Stimulated activated naive B cell treated with anti-CD40 and anti-IgM and Interleukin-4, amounts not matched to agents 10 μg/mL and 1 μg/mL and 100 μg/mL, for 72 hours (primary cell): ENCODE results near the gene SHROOM1.

Experiments
- ATAC-seq, 2 donors: fragments of 150-1000 bp; cut with Tn5 transposase; replicated peaks; 2 replicates each; pipeline ENCODE4 v1.10.0; 2021; ENCODE audit warnings: moderate library complexity in 1 of 2
- DNase-seq: peaks from one replicate; pipeline ENCODE4 v3.0.0; 2021
- H3K27ac Mint-ChIP-seq: one replicate; pipeline ENCODE4 v1.8.0; 2022; ENCODE audit warnings: mild to moderate bottlenecking, mixed read lengths
- H3K27me3 Mint-ChIP-seq, 2 donors: one replicate each; pipeline ENCODE4 v1.8.0; 2022; ENCODE audit warnings: mixed read lengths in 2 of 2
- H3K36me3 Mint-ChIP-seq, 2 donors: one replicate each; pipeline ENCODE4 v1.8.0; 2022; ENCODE audit warnings: mixed read lengths in 2 of 2, mild to moderate bottlenecking in 1 of 2
- H3K4me1 Mint-ChIP-seq, 2 donors: one replicate each; pipeline ENCODE4 v1.8.0; 2022; ENCODE audit warnings: mixed read lengths in 2 of 2, mild to moderate bottlenecking in 1 of 2
- H3K4me3 Mint-ChIP-seq, 2 donors: one replicate each; pipeline ENCODE4 v1.8.0; 2022; ENCODE audit warnings: mild to moderate bottlenecking in 2 of 2, mixed read lengths in 2 of 2, moderate library complexity in 1 of 2
- H3K9me3 Mint-ChIP-seq, 2 donors: one replicate each; pipeline ENCODE4 v1.8.0; 2022; ENCODE audit warnings: mixed read lengths in 2 of 2, mild to moderate bottlenecking in 1 of 2

The SHROOM1 gene

GRCh38 chr5:132825033-132825833 is 5.2 kb downstream of the SHROOM1 start:
- peak overlapping the region; percentile 56 for H3K27ac Mint-ChIP-seq
- H3K27me3 Mint-ChIP-seq: peaks cover 53 to 90% of the 10 kb centered on the region in 2 donors
- no peaks in the 10 kb centered on the region for H3K36me3 Mint-ChIP-seq
- DNase-seq: no peak
- no peaks in the 10 kb centered on the region for H3K9me3 Mint-ChIP-seq
- ATAC-seq: peak; percentile 8 to 11
- peak overlapping the region in 1 of 2 donors; percentile 69 for H3K4me3 Mint-ChIP-seq
- H3K4me1 Mint-ChIP-seq: peaks cover 8 to 38% of the 10 kb centered on the region in 2 donors

DNA sequence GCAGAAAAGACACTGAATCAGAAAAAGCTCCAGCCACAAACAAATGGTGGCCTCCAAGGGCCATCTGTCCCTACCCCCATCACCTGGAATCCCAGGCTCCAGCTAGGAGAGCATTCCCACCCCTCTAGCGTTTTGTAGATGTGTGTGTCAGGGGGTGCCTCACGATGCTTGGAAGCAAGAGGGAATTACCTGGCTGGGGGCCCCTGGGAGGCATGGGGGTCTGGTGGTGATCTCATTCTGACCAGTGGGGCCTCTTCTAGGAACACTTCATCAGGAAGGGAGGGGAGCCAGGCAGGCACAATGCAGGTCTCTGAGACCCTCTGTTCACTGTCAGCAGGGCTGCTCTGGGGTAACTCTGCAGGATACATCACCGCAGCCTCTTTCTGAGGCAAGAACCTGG is 6.0 kb downstream of the SHROOM1 start:
- Mint-ChIP-seq H3K36me3 (no peaks in the 10 kb centered on the region), H3K9me3 (no peaks in the 10 kb centered on the region), H3K4me1 (peaks cover 8 to 38% of the 10 kb centered on the region in 2 donors), H3K4me3 (no peak overlapping the region), H3K27ac (no peak overlapping the region), H3K27me3 (peaks cover 51 to 94% of the 10 kb centered on the region in 2 donors)
- ATAC-seq (no peak), DNase-seq (no peak)

- ATAC-seq (no peak), DNase-seq (no peak)
- H3K27me3 Mint-ChIP-seq: peaks cover 50 to 93% of the 10 kb centered on the region in 2 donors
- H3K36me3 Mint-ChIP-seq: no peaks in the 10 kb centered on the region
- no peak overlapping the region for H3K27ac Mint-ChIP-seq
- H3K9me3 Mint-ChIP-seq: no peaks in the 10 kb centered on the region
- peak overlapping the region in 1 of 2 donors; percentile 69 for H3K4me3 Mint-ChIP-seq
- peaks cover 10 to 35% of the 10 kb centered on the region in 2 donors for H3K4me1 Mint-ChIP-seq
These were observed 6.9 kb downstream of the SHROOM1 start for GRCh38 chr5:132823481-132824050.

- no peak for ATAC-seq
- Mint-ChIP-seq H3K27me3 (peaks cover 49 to 91% of the 10 kb centered on the region in 2 donors), H3K4me3 (peak overlapping the region; percentile 69 to 72), H3K9me3 (no peaks in the 10 kb centered on the region), H3K27ac (no peak overlapping the region), H3K4me1 (peaks cover 10 to 35% of the 10 kb centered on the region in 2 donors), H3K36me3 (no peaks in the 10 kb centered on the region)
- DNase-seq: no peak
These were observed 7.6 kb downstream of the SHROOM1 start for GRCh38 chr5:132822650-132823480.

GRCh38 chr5:132821791-132822190 is 8.7 kb downstream of the SHROOM1 start:
- ATAC-seq: no peak
- no peak overlapping the region for H3K4me3 Mint-ChIP-seq
- no peak for DNase-seq

DNA sequence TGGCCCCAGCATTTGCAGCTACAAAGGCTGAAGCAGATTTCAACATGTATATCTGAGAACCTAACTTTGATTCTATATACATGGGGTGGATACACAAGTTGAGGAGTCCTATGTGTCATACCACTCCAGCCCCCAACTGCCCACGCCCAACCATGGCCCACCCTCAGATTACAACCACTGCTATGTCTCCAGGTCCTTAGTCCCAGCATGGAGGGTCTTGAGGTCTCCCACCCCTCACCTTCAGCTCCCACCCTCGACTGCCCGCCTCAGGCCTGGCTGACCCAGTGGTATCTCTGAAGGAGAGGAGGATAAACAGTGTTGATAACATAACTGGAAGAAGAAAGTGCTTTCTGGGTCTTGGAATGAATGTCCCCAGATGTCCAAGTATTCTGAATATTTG is 9.1 kb downstream of the SHROOM1 start:
- no peaks in the 10 kb centered on the region for H3K36me3 Mint-ChIP-seq
- no peak overlapping the region for H3K4me3 Mint-ChIP-seq
- no peak for ATAC-seq
- H3K27me3 Mint-ChIP-seq: peaks cover 34 to 78% of the 10 kb centered on the region in 2 donors
- no peaks in the 10 kb centered on the region for H3K9me3 Mint-ChIP-seq
- no peak for DNase-seq
- no peak overlapping the region for H3K27ac Mint-ChIP-seq
- peaks cover 10 to 35% of the 10 kb centered on the region in 2 donors for H3K4me1 Mint-ChIP-seq

More at GRCh38 chr5:132821791-132822190, 8.7 kb downstream of the SHROOM1 start:
- Mint-ChIP-seq H3K4me1 (peaks cover 10 to 35% of the 10 kb centered on the region in 2 donors), H3K27ac (no peak overlapping the region), H3K27me3 (peaks cover 38 to 82% of the 10 kb centered on the region in 2 donors), H3K9me3 (no peaks in the 10 kb centered on the region), H3K36me3 (no peaks in the 10 kb centered on the region)

- no peak overlapping the region for H3K27ac Mint-ChIP-seq
- H3K4me3 Mint-ChIP-seq: peak overlapping the region; percentile 48 to 87
- H3K4me1 Mint-ChIP-seq: peaks cover 9 to 30% of the 10 kb centered on the region in 2 donors
- H3K36me3 Mint-ChIP-seq: no peaks in the 10 kb centered on the region
- peaks cover 32 to 71% of the 10 kb centered on the region in 2 donors for H3K27me3 Mint-ChIP-seq
- peak; percentile 81 for DNase-seq
- H3K9me3 Mint-ChIP-seq: no peaks in the 10 kb centered on the region
- ATAC-seq: peak; percentile 91 to 95
These were observed 10.2 kb downstream of the SHROOM1 start for GRCh38 chr5:132820162-132820754.

DNA sequence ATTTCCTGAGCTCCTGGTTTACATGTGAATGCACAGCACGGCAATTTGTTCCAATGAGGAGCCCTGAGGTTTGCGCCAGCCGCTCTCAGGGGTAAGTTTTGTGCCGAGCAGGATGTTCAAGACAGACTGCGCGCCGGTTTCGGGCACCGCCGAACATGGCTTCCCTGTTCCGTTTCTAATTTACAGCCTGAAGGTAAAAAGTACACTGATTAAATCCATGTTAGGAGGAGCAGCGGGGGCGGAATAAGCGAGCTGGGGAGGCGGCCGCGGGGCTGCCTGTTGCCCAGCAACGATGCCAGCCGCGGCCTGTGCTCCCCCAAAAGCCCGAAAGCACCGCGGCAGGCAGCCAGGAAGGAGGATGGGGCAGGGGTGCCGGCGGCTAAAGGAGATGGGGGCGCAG is 11.0 kb downstream of the SHROOM1 start:
- Mint-ChIP-seq H3K27me3 (peaks cover 29 to 67% of the 10 kb centered on the region in 2 donors), H3K4me3 (peak overlapping the region; percentile 79 to 87), H3K9me3 (no peaks in the 10 kb centered on the region), H3K27ac (peak overlapping the region; percentile 77), H3K36me3 (no peaks in the 10 kb centered on the region), H3K4me1 (peaks cover 8 to 27% of the 10 kb centered on the region in 2 donors)
- ATAC-seq (peak in 1 of 2 donors; percentile 38), DNase-seq (no peak)

GRCh38 chr5:132817011-132817410 is 13.4 kb downstream of the SHROOM1 start:
- ATAC-seq (no peak), DNase-seq (no peak)
- Mint-ChIP-seq H3K4me1 (peaks cover 14 to 26% of the 10 kb centered on the region in 2 donors), H3K27me3 (peaks cover 26 to 54% of the 10 kb centered on the region in 2 donors), H3K36me3 (no peaks in the 10 kb centered on the region), H3K9me3 (no peaks in the 10 kb centered on the region), H3K4me3 (no peak overlapping the region), H3K27ac (no peak overlapping the region)

DNA sequence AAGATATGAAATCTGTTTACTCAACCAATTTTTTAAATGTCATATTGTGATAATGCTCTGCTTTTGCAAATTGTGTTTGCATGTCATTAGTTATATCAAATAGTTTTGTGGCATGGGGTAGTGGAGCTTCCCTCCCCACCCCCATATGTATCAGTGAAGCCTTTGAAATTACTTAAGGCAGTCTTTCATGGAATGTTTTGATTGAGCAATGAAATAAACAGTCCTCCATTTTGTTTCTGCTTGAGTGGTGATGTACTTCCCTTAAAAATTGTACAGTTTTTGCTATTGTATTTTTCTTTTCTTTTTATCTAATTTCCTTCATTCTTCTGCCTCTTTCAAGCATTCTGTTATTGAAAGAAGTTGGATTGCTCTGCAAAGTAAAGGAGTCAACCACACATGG is 13.9 kb downstream of the SHROOM1 start:
- peaks cover 26 to 51% of the 10 kb centered on the region in 2 donors for H3K27me3 Mint-ChIP-seq
- no peaks in the 10 kb centered on the region for H3K36me3 Mint-ChIP-seq
- H3K4me1 Mint-ChIP-seq: peaks cover 14 to 26% of the 10 kb centered on the region in 2 donors
- no peak overlapping the region for H3K4me3 Mint-ChIP-seq
- no peak overlapping the region for H3K27ac Mint-ChIP-seq
- DNase-seq (no peak), ATAC-seq (no peak)
- no peaks in the 10 kb centered on the region for H3K9me3 Mint-ChIP-seq

- Mint-ChIP-seq H3K4me1 (peaks cover 14 to 26% of the 10 kb centered on the region in 2 donors), H3K27ac (no peak overlapping the region), H3K9me3 (no peaks in the 10 kb centered on the region), H3K4me3 (no peak overlapping the region), H3K36me3 (no peaks in the 10 kb centered on the region), H3K27me3 (peaks cover 31 to 48% of the 10 kb centered on the region in 2 donors)
- ATAC-seq (no peak), DNase-seq (no peak)
These were observed 14.4 kb downstream of the SHROOM1 start for GRCh38 chr5:132816083-132816482.

GRCh38 chr5:132815454-132815853 is 15.0 kb downstream of the SHROOM1 start:
- ATAC-seq: no peak

GRCh38 chr5:132814503-132815294 is 15.7 kb downstream of the SHROOM1 start:
- no peak for ATAC-seq
- Mint-ChIP-seq H3K36me3 (no peaks in the 10 kb centered on the region), H3K27ac (peak overlapping the region; percentile 87), H3K9me3 (no peaks in the 10 kb centered on the region), H3K27me3 (peaks cover 40 to 49% of the 10 kb centered on the region in 2 donors), H3K4me1 (peaks cover 12 to 18% of the 10 kb centered on the region in 2 donors), H3K4me3 (peak overlapping the region; percentile 50 to 51)
- no peak for DNase-seq

More at GRCh38 chr5:132815454-132815853, 15.0 kb downstream of the SHROOM1 start:
- H3K9me3 Mint-ChIP-seq: no peaks in the 10 kb centered on the region
- peaks cover 14 to 26% of the 10 kb centered on the region in 2 donors for H3K4me1 Mint-ChIP-seq
- H3K27me3 Mint-ChIP-seq: peaks cover 37 to 49% of the 10 kb centered on the region in 2 donors
- no peaks in the 10 kb centered on the region for H3K36me3 Mint-ChIP-seq
- H3K27ac Mint-ChIP-seq: no peak overlapping the region
- peak overlapping the region; percentile 50 to 51 for H3K4me3 Mint-ChIP-seq
- no peak for DNase-seq
